Uterus (tissue), 2 donors: Measurements from ENCODE around the gene PES1.
A peak's percentile ranks its signal among the peaks of the same experiment; 100 is the strongest.

Experiments used
- POLR2A ChIP-seq, 2 donors: fragments of 450-650 bp; IDR thresholded peaks; one replicate each; pipeline ENCODE4 v1.6.1; 2016; ENCODE audit warnings: antibody characterized with exemption in 2 of 2, mild to moderate bottlenecking in 1 of 2, moderate library complexity in 1 of 2
- TF ChIP-seq, protein P1 (sequence below), 4 experiments: fragments of 200-600 bp in 2 of 4; fragments of 450-650 bp in 2 of 4; sonication (generic) in 2 of 4; IDR thresholded peaks; one replicate each; pipeline ENCODE4 v1.5.1; 2016 to 2019; ENCODE audit warnings: antibody characterized with exemption in 4 of 4, mild to moderate bottlenecking in 2 of 4, moderate library complexity in 1 of 4

DNA sequence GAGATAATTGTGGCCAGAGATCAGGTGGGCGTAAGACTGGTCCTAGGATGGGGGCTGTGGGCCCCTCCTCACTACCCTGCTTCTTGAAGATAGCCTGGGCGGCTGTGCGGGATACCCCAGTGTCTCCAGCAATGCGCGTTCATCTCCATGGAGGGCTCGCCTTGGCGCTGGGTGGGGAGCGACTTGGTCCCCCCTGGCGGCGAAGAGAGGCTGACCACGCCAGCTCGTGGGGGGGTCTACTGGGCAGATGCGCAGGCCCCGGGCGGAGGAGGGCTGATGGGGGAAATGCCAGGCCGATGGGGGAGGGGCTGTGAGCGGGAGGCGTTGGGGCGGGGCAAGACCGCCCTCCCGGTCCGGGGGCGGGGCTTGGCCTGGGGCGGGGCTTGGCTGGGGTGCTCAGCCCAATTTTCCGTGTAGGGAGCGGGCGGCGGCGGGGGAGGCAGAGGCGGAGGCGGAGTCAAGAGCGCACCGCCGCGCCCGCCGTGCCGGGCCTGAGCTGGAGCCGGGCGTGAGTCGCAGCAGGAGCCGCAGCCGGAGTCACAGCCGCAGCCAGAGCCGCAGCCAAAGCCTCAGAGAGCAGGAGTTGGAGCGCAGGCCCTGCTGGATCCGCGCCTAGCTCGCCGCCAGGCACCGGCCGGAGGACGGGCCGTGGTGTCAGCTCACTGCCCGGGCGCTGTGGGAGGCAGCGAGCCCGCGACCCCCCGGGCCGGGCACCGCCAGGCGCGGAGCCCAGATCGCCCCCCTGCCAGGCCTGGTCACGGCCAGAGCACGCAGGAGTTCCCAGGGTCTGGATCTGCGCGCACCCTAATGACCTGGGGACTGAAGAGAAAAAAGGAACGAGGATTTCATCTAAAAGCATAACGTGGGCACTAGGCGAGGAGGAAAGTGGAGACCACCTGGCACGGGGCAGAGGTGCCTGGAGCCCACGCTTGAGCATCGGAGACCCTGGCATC lies 43.8 kb upstream of the PES1 start, which contains the start of gene SLC35E4:
- peak; percentile 72 to 76 for TF ChIP-seq POLR2A (IDR thresholded peaks at IDR 0.05)
- TF ChIP-seq, protein P1, sequence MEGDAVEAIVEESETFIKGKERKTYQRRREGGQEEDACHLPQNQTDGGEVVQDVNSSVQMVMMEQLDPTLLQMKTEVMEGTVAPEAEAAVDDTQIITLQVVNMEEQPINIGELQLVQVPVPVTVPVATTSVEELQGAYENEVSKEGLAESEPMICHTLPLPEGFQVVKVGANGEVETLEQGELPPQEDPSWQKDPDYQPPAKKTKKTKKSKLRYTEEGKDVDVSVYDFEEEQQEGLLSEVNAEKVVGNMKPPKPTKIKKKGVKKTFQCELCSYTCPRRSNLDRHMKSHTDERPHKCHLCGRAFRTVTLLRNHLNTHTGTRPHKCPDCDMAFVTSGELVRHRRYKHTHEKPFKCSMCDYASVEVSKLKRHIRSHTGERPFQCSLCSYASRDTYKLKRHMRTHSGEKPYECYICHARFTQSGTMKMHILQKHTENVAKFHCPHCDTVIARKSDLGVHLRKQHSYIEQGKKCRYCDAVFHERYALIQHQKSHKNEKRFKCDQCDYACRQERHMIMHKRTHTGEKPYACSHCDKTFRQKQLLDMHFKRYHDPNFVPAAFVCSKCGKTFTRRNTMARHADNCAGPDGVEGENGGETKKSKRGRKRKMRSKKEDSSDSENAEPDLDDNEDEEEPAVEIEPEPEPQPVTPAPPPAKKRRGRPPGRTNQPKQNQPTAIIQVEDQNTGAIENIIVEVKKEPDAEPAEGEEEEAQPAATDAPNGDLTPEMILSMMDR (IDR thresholded peaks at IDR 0.05), result peak; percentile 23 to 64 (median 48)
